Stomach (tissue), 9 donors: ENCODE results near the gene IFNLR1. TPM values are rescaled to one million over a fixed set of nuclear protein-coding genes. Genes with fewer than 3 reads are reported as not detected.

ENCODE experiments used
- DNase-seq, 2 donors: peaks; one replicate each; pipeline versions ENCODE4 v3.0.0 to v3.0.0-alpha.2; 2013 to 2019
- H3K27ac ChIP-seq, 5 donors: fragments of 200-600 bp in 4 of 5; sonication (generic) in 4 of 5; one replicate each; pipeline ENCODE4 v1.5.1; 2013 to 2019; ENCODE audit warnings: mild to moderate bottlenecking in 1 of 5, moderate library complexity in 1 of 5
- H3K27me3 ChIP-seq, 3 donors: fragments of 200-600 bp; sonication (generic); one replicate each; pipeline ENCODE4 v1.5.1; 2017 to 2019; ENCODE audit warnings: mixed run types in 1 of 3
- H3K36me3 ChIP-seq, 4 donors: fragments of 200-600 bp; sonication (generic); 1 replicate in 3 of 4; 2 replicates in 1 of 4; pipeline ENCODE4 v1.5.1; 2016 to 2019
- H3K4me1 ChIP-seq, 4 donors: fragments of 200-600 bp; sonication (generic); one replicate each; pipeline ENCODE4 v1.5.1; 2016 to 2019
- H3K4me3 ChIP-seq, 4 donors: fragments of 200-600 bp; sonication (generic) in 3 of 4; one replicate each; pipeline ENCODE4 v1.5.1; 2016 to 2019; ENCODE audit warnings: mild to moderate bottlenecking in 1 of 4
- H3K9me3 ChIP-seq, 4 donors: fragments of 200-600 bp; sonication (generic); one replicate each; pipeline ENCODE4 v1.5.1; 2016 to 2019
- CTCF ChIP-seq, 7 experiments: fragments of 450-650 bp in 4 of 7; fragments of 200-600 bp in 3 of 7; sonication (generic) in 3 of 7; IDR thresholded peaks; one replicate each; pipeline ENCODE4 v1.5.1; 2016 to 2019; ENCODE audit warnings: antibody characterized with exemption in 7 of 7, control low read depth in 2 of 7, mild to moderate bottlenecking in 1 of 7
- EP300 ChIP-seq: sonication (generic); formaldehyde crosslinking; IDR thresholded peaks from one replicate; pipeline ENCODE4 v1.6.1; 2017; ENCODE audit warnings: antibody characterized with exemption
- POLR2A ChIP-seq, 4 donors: fragments of 450-650 bp; IDR thresholded peaks; one replicate each; pipeline ENCODE4 v1.6.1; 2016; ENCODE audit warnings: antibody characterized with exemption in 4 of 4, control low read depth in 2 of 4, mild to moderate bottlenecking in 1 of 4, moderate library complexity in 1 of 4
- POLR2AphosphoS5 ChIP-seq, 3 donors: sonication (generic); formaldehyde crosslinking; IDR thresholded peaks; one replicate each; pipeline ENCODE4 v1.6.1; 2016; ENCODE audit warnings: antibody characterized with exemption in 3 of 3
- WGBS, 5 donors: extraction: QIAGEN DNeasy Blood & Tissue Kit in 3 of 5; methylation state at CpG; one replicate each; pipeline versions ENCODE4 v1.1.5 to v1.1.7; 2013 to 2018; 5-methylcytosine and 5-hydroxymethylcytosine counted together
- intact Hi-C: fragments of 100-400 bp; cut with DNase I; formaldehyde crosslinking; loops from one replicate; pipeline ENCODE4 v1.15.1; 2023; ENCODE audit warnings: low total_unique reads
- polyA plus RNA-seq, 3 donors: library from polyadenylated mRNA; stranded (reverse); fragments of 200-250 nt; gene quantifications; one replicate each; pipeline ENCODE4 v1.2.3, GENCODE V29; 2013
- total RNA-seq, 5 donors: library from RNA; depleted of rRNA; stranded (reverse); fragments of >200 nt; gene quantifications; one replicate each; pipeline versions ENCODE4 v1.1.0 to v1.2.3, GENCODE V29; 2014 to 2016
- donor health status: healthy with polysubstance abuse.
- donor health status: Bipolar disorder and iron deficiency.
- donor health status: healthy.

IFNLR1 gene
- total and polyA plus RNA-seq, 8 donors = 0.31 to 6.1 (median 1.1) TPM; not detected in 1

GRCh38 chr1:24114753-24115152, 72.3 kb downstream of the IFNLR1 start:
- WGBS, 5 donors = 80 to 86% (median 84%) methylated on average over 6 of the region's 6 CpGs
- peaks cover 2 to 18% (median 12%) of the 10 kb centered on the region in 4 donors for H3K4me1 ChIP-seq
- DNase-seq = no peak

GRCh38 chr1:24113641-24114033, 73.5 kb downstream of the IFNLR1 start:
- peaks cover 0 to 55% (median 0%) of the 10 kb centered on the region in 3 donors for H3K27me3 ChIP-seq
- intact Hi-C loops = no loop called here
- peaks cover 0 to 13% (median 9%) of the 10 kb centered on the region in 4 donors for H3K4me1 ChIP-seq
- TF ChIP-seq EP300 (no peak), POLR2AphosphoS5 (IDR thresholded peaks at IDR 0.05) (no peak), POLR2A (IDR thresholded peaks at IDR 0.05) (no peak), CTCF (IDR thresholded peaks at IDR 0.05) (no peak)
- H3K9me3 ChIP-seq = no peaks in the 10 kb centered on the region
- DNase-seq = no peak
- no peaks in the 10 kb centered on the region for H3K36me3 ChIP-seq
- no peak overlapping the region for H3K27ac ChIP-seq
- no peak overlapping the region for H3K4me3 ChIP-seq
- 60 to 82% (median 74%) methylated on average over 5 to 6 of the region's 6 CpGs for WGBS, 5 donors

More at GRCh38 chr1:24114753-24115152, 72.3 kb downstream of the IFNLR1 start:
- peaks cover 0 to 55% (median 0%) of the 10 kb centered on the region in 3 donors for H3K27me3 ChIP-seq
- H3K36me3 ChIP-seq = no peaks in the 10 kb centered on the region
- TF ChIP-seq POLR2A (IDR thresholded peaks at IDR 0.05) (no peak), EP300 (no peak), CTCF (IDR thresholded peaks at IDR 0.05) (no peak), POLR2AphosphoS5 (IDR thresholded peaks at IDR 0.05) (no peak)
- no peak overlapping the region for H3K27ac ChIP-seq
- no peaks in the 10 kb centered on the region for H3K9me3 ChIP-seq
- intact Hi-C loops = no loop called here
- no peak overlapping the region for H3K4me3 ChIP-seq

GRCh38 chr1:24111996-24112779, 74.9 kb downstream of the IFNLR1 start, which contains the start of gene MYOM3:
MYOM3 (minus strand) TSS chr1:24112135; CDS start chr1:24108636, 3,499 bp downstream.
- peak in 1 of 3 donors; percentile 23 for TF ChIP-seq POLR2AphosphoS5 (IDR thresholded peaks at IDR 0.05)
- TF ChIP-seq CTCF (IDR thresholded peaks at IDR 0.05) = peak in 5 of 7 experiments; percentile 11 to 47 (median 34)
- no peak for TF ChIP-seq POLR2A (IDR thresholded peaks at IDR 0.05)
- Histone ChIP-seq H3K4me3 (peak within 1 kb of the TSS in 2 of 4 donors; percentile 12 to 13), H3K36me3 (no peaks in the 10 kb centered on the region), H3K4me1 (peaks cover 0 to 13% (median 9%) of the 10 kb centered on the region in 4 donors), H3K9me3 (no peaks in the 10 kb centered on the region), H3K27me3 (peaks cover 0 to 46% (median 0%) of the 10 kb centered on the region in 3 donors), H3K27ac (peak within 1 kb of the TSS in 3 of 5 donors; percentile 4 to 35 (median 26))
- intact Hi-C loops = no loop called here
- peak; percentile 69 to 89 for DNase-seq
- WGBS, 5 donors = 29 to 38% (median 31%) methylated on average over 24 to 27 of the region's 27 CpGs

GRCh38 chr1:24111262-24111995, 75.7 kb downstream of the IFNLR1 start:
- TF ChIP-seq EP300 (no peak), CTCF (IDR thresholded peaks at IDR 0.05) (no peak), POLR2A (IDR thresholded peaks at IDR 0.05) (no peak), POLR2AphosphoS5 (IDR thresholded peaks at IDR 0.05) (no peak)
- Histone ChIP-seq H3K27ac (peak overlapping the region in 2 of 5 donors; percentile 4 to 26), H3K9me3 (no peaks in the 10 kb centered on the region), H3K36me3 (no peaks in the 10 kb centered on the region), H3K4me3 (no peak overlapping the region), H3K4me1 (peaks cover 0 to 13% (median 9%) of the 10 kb centered on the region in 4 donors), H3K27me3 (peaks cover 0 to 39% (median 0%) of the 10 kb centered on the region in 3 donors)
- intact Hi-C loops = no loop called here
- 84 to 86% (median 85%) methylated on average over 12 to 20 of the region's 20 CpGs for WGBS, 5 donors
- DNase-seq = no peak
